K562 (cell line): ENCODE results near the gene TAF12. TPM values are rescaled to one million over a fixed set of nuclear protein-coding genes. Genes with fewer than 3 reads are reported as not detected.

ENCODE experiments used
- CBX3 ChIP-seq, 2 experiments: IDR thresholded peaks; 1 replicate in 1 of 2; 2 replicates in 1 of 2; pipeline ENCODE4 v1.6.1; 2012; ENCODE audit warnings: inconsistent platforms in 2 of 2, low read length in 2 of 2, borderline replicate concordance in 1 of 2, control low read depth in 1 of 2
- CSDE1 ChIP-seq, 2 experiments: fragments of 450-650 bp; IDR thresholded peaks; 2 replicates each; pipeline ENCODE4 v1.6.1; 2016; ENCODE audit warnings: mild to moderate bottlenecking in 1 of 2
- E2F4 ChIP-seq: sonication (generic); formaldehyde crosslinking; IDR thresholded peaks from 2 replicates; pipeline ENCODE4 v1.8.0; 2022; ENCODE audit warnings: mild to moderate bottlenecking, low read depth, missing genetic modification reagents
- ERF ChIP-seq: fragments of 450-650 bp; formaldehyde crosslinking; IDR thresholded peaks from 2 replicates; pipeline ENCODE4 v1.4.0; 2020; ENCODE audit warnings: mild to moderate bottlenecking, mixed read lengths
- ETV1 ChIP-seq: fragments of 450-650 bp; conservative IDR thresholded peaks from 2 replicates; pipeline ENCODE4 v1.6.1; 2016; ENCODE audit warnings: missing genetic modification characterization, control low read depth, low read depth, missing compliant biosample characterization
- FIP1L1 ChIP-seq: fragments of 200-400 bp; formaldehyde crosslinking; IDR thresholded peaks from 2 replicates; pipeline ENCODE4 v1.6.1; 2018; ENCODE audit warnings: mild to moderate bottlenecking, low read depth, low read length; ENCODE audit not compliant: poor library complexity, severe bottlenecking
- GATA2 ChIP-seq: sonication (generic); formaldehyde crosslinking; IDR thresholded peaks from 2 replicates; pipeline ENCODE4 v1.4.0; 2020; ENCODE audit warnings: mild to moderate bottlenecking, missing genetic modification reagents
- GATAD2A ChIP-seq: fragments of 450-650 bp; IDR thresholded peaks from 2 replicates; pipeline ENCODE4 v1.6.1; 2017
- GTF2A2 ChIP-seq: IDR thresholded peaks from 2 replicates; pipeline ENCODE4 v1.6.1; 2016; ENCODE audit warnings: mild to moderate bottlenecking, missing genetic modification characterization, missing compliant biosample characterization
- HNRNPK ChIP-seq: fragments of 200-400 bp; formaldehyde crosslinking; IDR thresholded peaks from one replicate; pipeline ENCODE4 v1.6.1; 2018; ENCODE audit warnings: mild to moderate bottlenecking, low read depth, low read length; ENCODE audit not compliant: poor library complexity, severe bottlenecking
- KAT8 ChIP-seq: fragments of 450-650 bp; IDR thresholded peaks from 2 replicates; pipeline ENCODE4 v1.6.1; 2016; ENCODE audit warnings: low read depth, mild to moderate bottlenecking
- PATZ1 ChIP-seq: fragments of 250-450 bp; sonication (Bioruptor Pico); IDR thresholded peaks from 2 replicates; pipeline ENCODE4 v1.5.0; 2020; ENCODE audit warnings: mild to moderate bottlenecking, borderline replicate concordance
- PHF8 ChIP-seq: fragments of 200-600 bp; sonication (generic); IDR thresholded peaks from 2 replicates; pipeline ENCODE4 v1.6.1; 2012; ENCODE audit warnings: mixed run types, mild to moderate bottlenecking, inconsistent platforms, low read length, moderate library complexity, borderline replicate concordance
- POLR2A ChIP-seq: fragments of 450-650 bp; conservative IDR thresholded peaks from 2 replicates; pipeline ENCODE4 v1.6.1; 2016
- POLR2G ChIP-seq: fragments of 200-400 bp; formaldehyde crosslinking; IDR thresholded peaks from 2 replicates; pipeline ENCODE4 v1.6.1; 2017; ENCODE audit warnings: low read depth, mild to moderate bottlenecking, antibody characterized with exemption, low read length, moderate library complexity
- POU5F1 ChIP-seq: fragments of 150-350 bp; IDR thresholded peaks from 2 replicates; pipeline ENCODE4 v1.6.1; 2014; ENCODE audit warnings: borderline replicate concordance, low read length, low read depth, mild to moderate bottlenecking; ENCODE audit not compliant: partially characterized antibody
- TCF3 ChIP-seq: sonication (generic); formaldehyde crosslinking; IDR thresholded peaks from 2 replicates; pipeline ENCODE4 v1.4.0; 2020; ENCODE audit warnings: mild to moderate bottlenecking, missing genetic modification reagents
- TRIM24 ChIP-seq, 2 experiments: fragments of 450-650 bp; IDR thresholded peaks; 2 replicates each; pipeline ENCODE4 v1.6.1; 2016
- ZNF253 ChIP-seq: fragments of 250-450 bp; sonication (Bioruptor Pico); conservative IDR thresholded peaks from 2 replicates; pipeline ENCODE4 v1.6.1; 2021; ENCODE audit warnings: mild to moderate bottlenecking
- ZNF324 ChIP-seq: fragments of 250-450 bp; sonication (Bioruptor Pico); IDR thresholded peaks from 2 replicates; pipeline ENCODE4 v1.4.0; 2020; ENCODE audit warnings: mild to moderate bottlenecking
- ZNF395 ChIP-seq: fragments of 200-800 bp; sonication (Bioruptor generic); IDR thresholded peaks from 2 replicates; pipeline ENCODE4 v1.6.1; 2017; ENCODE audit warnings: missing genetic modification characterization, missing compliant biosample characterization
- ZNF41 ChIP-seq: fragments of 250-450 bp; sonication (Bioruptor Pico); conservative IDR thresholded peaks from 2 replicates; pipeline ENCODE4 v1.4.0; 2020; ENCODE audit warnings: mild to moderate bottlenecking
- ZNF445 ChIP-seq: fragments of 250-450 bp; sonication (Bioruptor Pico); IDR thresholded peaks from 2 replicates; pipeline ENCODE4 v1.4.0; 2020; ENCODE audit warnings: low read depth, mild to moderate bottlenecking, moderate library complexity
- ZNF561 ChIP-seq: fragments of 450-650 bp; formaldehyde crosslinking; conservative IDR thresholded peaks from 2 replicates; pipeline ENCODE4 v1.4.0; 2020; ENCODE audit warnings: mild to moderate bottlenecking, moderate library complexity
- ZNF717 ChIP-seq: fragments of 250-450 bp; sonication (Bioruptor Pico); IDR thresholded peaks from 2 replicates; pipeline ENCODE4 v1.5.0; 2021
- ZNF780A ChIP-seq: fragments of 250-450 bp; sonication (Bioruptor Pico); IDR thresholded peaks from 2 replicates; pipeline ENCODE4 v1.5.0; 2021; ENCODE audit warnings: mild to moderate bottlenecking
- polyA plus RNA-seq, 8 experiments: library from polyadenylated mRNA; depleted of rRNA in 4 of 8; stranded (reverse) in 5 of 8; unstranded in 3 of 8; fragments of >200 nt; fragmentation: Nextera tagmentation in 2 of 8; fragmentation: Illumina TruSeq in 1 of 8; extraction: Ambion mirVana in 2 of 8; extraction: Trizol in 1 of 8; gene quantifications; 2 replicates each; pipeline versions ENCODE4 v1.2.1 to v1.2.3, GENCODE V29; 2011 to 2014; ENCODE audit warnings: inconsistent platforms in 1 of 8, missing spikeins in 1 of 8
- total RNA-seq, 7 experiments: library from RNA; depleted of rRNA in 6 of 7; stranded (reverse); fragments of >200 nt in 6 of 7; fragmentation: Illumina TruSeq in 2 of 7; extraction: Trizol in 2 of 7; gene quantifications; 2 replicates each; pipeline versions ENCODE4 v1.2.1 to v1.2.3, GENCODE V29; 2011 to 2021; ENCODE audit warnings: low replicate concordance in 1 of 7

TAF12 gene
- total and polyA plus RNA-seq, 9 of the 15 experiments (the other 6 are each of a cell fraction or from before 2014, with no cell fraction given): 31.6 to 89.0 (median 50.5) TPM

- TF ChIP-seq ZNF395 (CRISPR knock-in tag): peak; percentile 67; the same call in 1 of the 2 replicates
- peak; percentile 95 for TF ChIP-seq GATAD2A
- TF ChIP-seq POLR2G: peak; percentile 95
- peak; percentile 79 to 90 for TF ChIP-seq TRIM24 (IDR thresholded peaks at IDR 0.05)
- TF ChIP-seq ZNF717 (CRISPR knock-in tag): peak; percentile 99
- no peak for TF ChIP-seq FIP1L1
- peak; percentile 76 for TF ChIP-seq ZNF324 (CRISPR knock-in tag)
- peak; percentile 81 for TF ChIP-seq ETV1 (tag)
- peak; percentile 93 for TF ChIP-seq ZNF41 (CRISPR knock-in tag)
- TF ChIP-seq GATA2 (CRISPR knock-in tag): no peak; the same call in 1 of the 2 replicates
- peak; percentile 89 for TF ChIP-seq ZNF561 (CRISPR knock-in tag)
- TF ChIP-seq CBX3 (IDR thresholded peaks at IDR 0.05; ENCODE audit: borderline replicate concordance in 1 of 2, low read length in 2 of 2): peak in 1 of 2 experiments; percentile 98; a peak in 2 of 3 replicates
- TF ChIP-seq ZNF445: peak; percentile 99
- peak; percentile 98 for TF ChIP-seq ZNF780A (CRISPR knock-in tag)
- 0 out of 2 replicates have a peak, but pooled peaks have one; percentile 40 for TF ChIP-seq E2F4 (CRISPR knock-in tag)
- peak; percentile 32 for TF ChIP-seq TCF3 (CRISPR knock-in tag)
- TF ChIP-seq CSDE1 (IDR thresholded peaks at IDR 0.05): peak; percentile 22 to 100; a peak in 2 of 4 replicates
- TF ChIP-seq GTF2A2 (tag): peak; percentile 100
- TF ChIP-seq POU5F1: no peak
- peak; percentile 45 for TF ChIP-seq PHF8
- peak; percentile 30 for TF ChIP-seq HNRNPK
- TF ChIP-seq ZNF253: peak; percentile 96
- TF ChIP-seq ERF (CRISPR knock-in tag): peak; percentile 100
- peak; percentile 97 for TF ChIP-seq PATZ1 (CRISPR knock-in tag)
- TF ChIP-seq POLR2A: peak; percentile 100
- no peak for TF ChIP-seq KAT8
Observed at GRCh38 chr1:28648474-28649198, 5.8 kb upstream of the TAF12 start, which contains the start of gene RNU11 (continued).
